Measurements from ENCODE around the gene OR6B2. TPM values are rescaled to one million over a fixed set of nuclear protein-coding genes. Genes with fewer than 3 reads are reported as not detected.

Gene OR6B2
- polyA plus RNA-seq (2013) = not detected in 2 replicates

DNA sequence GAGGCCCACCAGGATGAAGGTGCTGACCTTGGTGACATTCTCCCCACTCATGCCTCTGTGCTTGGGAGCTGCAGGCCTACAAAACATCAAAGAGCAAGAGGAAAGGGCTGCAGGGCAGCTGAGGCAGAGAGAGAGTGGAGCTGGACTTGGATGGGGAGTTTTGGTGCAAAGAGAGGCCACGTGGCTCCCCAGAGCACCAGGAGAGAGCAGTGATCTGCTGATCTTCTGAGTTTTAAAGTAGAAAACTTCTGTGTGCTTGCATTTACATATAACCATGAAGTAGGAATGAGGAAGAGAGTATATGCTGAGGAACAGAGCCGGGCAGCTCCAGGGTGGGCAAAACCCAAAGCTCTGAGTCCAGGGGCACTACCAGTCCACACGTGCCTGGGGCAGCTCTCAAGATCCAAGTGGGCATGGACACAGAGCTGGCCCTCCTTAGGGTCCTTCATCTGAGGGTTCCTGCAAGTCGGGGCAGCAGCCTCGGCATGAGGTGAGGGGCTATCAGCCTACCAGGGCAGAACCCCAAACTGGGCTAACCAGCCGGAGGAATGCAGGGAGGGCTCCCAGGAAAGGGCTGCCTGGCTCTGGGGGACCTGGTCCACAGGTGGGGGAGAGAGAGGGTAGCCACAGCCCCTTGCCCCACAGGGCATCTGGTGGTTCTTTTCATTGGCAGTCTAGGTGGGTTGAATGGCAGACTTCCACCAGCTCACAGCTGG lies at the start of gene OR6B2:
Gene OR6B2 (minus strand): TSS at position 51 of the 716 bp plus-strand sequence. CDS start 0 bp downstream, at position 51.
- Histone ChIP-seq H3K4ac (ENCODE audit: low read depth, low read length) (no peak within 1 kb of the TSS), H3K4me1 (ENCODE audit: control insufficient read depth in 1 of 2, insufficient read depth in 2 of 2, low read length in 2 of 2) (no peaks in the 10 kb centered on the region), H4K8ac (ENCODE audit: low read depth, low read length) (no peak within 1 kb of the TSS), H3K4me3 (ENCODE audit: low read depth, low read length) (no peak within 1 kb of the TSS), H4K91ac (ENCODE audit: low read depth, low read length) (no peak within 1 kb of the TSS), H3K36me3 (ENCODE audit: control insufficient read depth in 1 of 2, insufficient read depth in 2 of 2, low read length in 2 of 2) (no peaks in the 10 kb centered on the region), H3K9ac (ENCODE audit: low read length) (no peak within 1 kb of the TSS), H3K18ac (ENCODE audit: low read length) (no peak within 1 kb of the TSS), H2BK12ac (ENCODE audit: low read length) (no peak within 1 kb of the TSS), H3K14ac (ENCODE audit: low read length) (no peak within 1 kb of the TSS), H2BK120ac (ENCODE audit: insufficient read depth, low read length, poor library complexity) (no peak within 1 kb of the TSS), H2BK5ac (ENCODE audit: low read depth, low read length, poor library complexity) (no peak within 1 kb of the TSS), H3K23ac (ENCODE audit: low read length) (no peak within 1 kb of the TSS), H3K4me2 (ENCODE audit: low read length) (no peak within 1 kb of the TSS), H3K27ac (ENCODE audit: low read depth, low read length) (no peak within 1 kb of the TSS), H3K9me3 (ENCODE audit: insufficient read depth, low read depth, low read length) (no peaks in the 10 kb centered on the region), H3K27me3 (ENCODE audit: insufficient read depth, low read length) (no peaks in the 10 kb centered on the region), H3K79me1 (ENCODE audit: low read length) (peaks cover 2% of the 10 kb centered on the region), H2AFZ (ENCODE audit: insufficient read depth, low read length, poor library complexity) (no peak within 1 kb of the TSS), H4K12ac (ENCODE audit: low read depth, low read length) (no peak within 1 kb of the TSS), H2AK5ac (ENCODE audit: low read length) (no peak within 1 kb of the TSS), H3K79me2 (ENCODE audit: control insufficient read depth, insufficient read depth, low read length, poor library complexity) (peaks cover 1% of the 10 kb centered on the region)
- no peak for DNase-seq
- no CpG with 5 or more reads among the region's 6 CpGs for WGBS (ENCODE audit: extremely low coverage, insufficient coverage, insufficient read length)

DNA sequence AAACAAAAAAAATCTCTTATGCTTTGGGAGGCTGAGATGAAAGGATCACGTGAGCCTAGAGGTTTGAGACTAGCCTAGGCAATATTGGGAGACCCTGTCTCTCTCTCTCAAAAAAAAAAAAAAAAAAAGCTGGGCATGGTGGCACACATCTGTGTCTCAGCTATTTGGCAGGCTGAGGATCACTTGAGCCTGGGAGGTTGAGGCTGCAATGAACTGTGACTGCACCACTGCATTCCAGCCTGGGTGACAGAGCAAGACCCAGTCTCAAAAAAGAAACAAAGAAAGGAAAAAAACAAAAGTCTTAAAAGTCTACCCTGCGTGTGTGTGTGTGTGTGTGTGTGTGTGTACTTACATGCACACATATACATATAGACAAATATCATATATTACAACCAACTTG lies 48.4 kb upstream of the OR6B2 start:
- H3K27ac ChIP-seq (ENCODE audit: low read depth, low read length) = no peak overlapping the region
- peaks cover 0 to 1% of the 10 kb centered on the region in 2 experiments for H3K36me3 ChIP-seq (ENCODE audit: control insufficient read depth in 1 of 2, insufficient read depth in 2 of 2, low read length in 2 of 2)
- H3K4me3 ChIP-seq (ENCODE audit: low read depth, low read length) = no peak overlapping the region
- no peak overlapping the region for H2BK5ac ChIP-seq (ENCODE audit: low read depth, low read length, poor library complexity)
- no peak overlapping the region for H4K12ac ChIP-seq (ENCODE audit: low read depth, low read length)
- H4K91ac ChIP-seq (ENCODE audit: low read depth, low read length) = no peak overlapping the region
- no peak overlapping the region for H2BK12ac ChIP-seq (ENCODE audit: low read length)
- no peaks in the 10 kb centered on the region for H3K79me1 ChIP-seq (ENCODE audit: low read length)
- no peak overlapping the region for H3K23ac ChIP-seq (ENCODE audit: low read length)
- H2BK120ac ChIP-seq (ENCODE audit: insufficient read depth, low read length, poor library complexity) = no peak overlapping the region
- H3K14ac ChIP-seq (ENCODE audit: low read length) = no peak overlapping the region
- DNase-seq = no peak
- H3K4ac ChIP-seq (ENCODE audit: low read depth, low read length) = no peak overlapping the region
- H3K27me3 ChIP-seq (ENCODE audit: insufficient read depth, low read length) = no peaks in the 10 kb centered on the region
- no peak overlapping the region for H3K18ac ChIP-seq (ENCODE audit: low read length)
- no peaks in the 10 kb centered on the region for H3K4me1 ChIP-seq (ENCODE audit: control insufficient read depth in 1 of 2, insufficient read depth in 2 of 2, low read length in 2 of 2)
- WGBS (ENCODE audit: extremely low coverage, insufficient coverage, insufficient read length) = no CpG with 5 or more reads among the region's 2 CpGs
- no peak overlapping the region for H3K4me2 ChIP-seq (ENCODE audit: low read length)
- peaks cover 5% of the 10 kb centered on the region for H3K9me3 ChIP-seq (ENCODE audit: insufficient read depth, low read depth, low read length)
- no peaks in the 10 kb centered on the region for H3K79me2 ChIP-seq (ENCODE audit: control insufficient read depth, insufficient read depth, low read length, poor library complexity)
- no peak overlapping the region for H2AFZ ChIP-seq (ENCODE audit: insufficient read depth, low read length, poor library complexity)
- H4K8ac ChIP-seq (ENCODE audit: low read depth, low read length) = no peak overlapping the region
- H3K9ac ChIP-seq (ENCODE audit: low read length) = no peak overlapping the region
- no peak overlapping the region for H2AK5ac ChIP-seq (ENCODE audit: low read length)

DNA sequence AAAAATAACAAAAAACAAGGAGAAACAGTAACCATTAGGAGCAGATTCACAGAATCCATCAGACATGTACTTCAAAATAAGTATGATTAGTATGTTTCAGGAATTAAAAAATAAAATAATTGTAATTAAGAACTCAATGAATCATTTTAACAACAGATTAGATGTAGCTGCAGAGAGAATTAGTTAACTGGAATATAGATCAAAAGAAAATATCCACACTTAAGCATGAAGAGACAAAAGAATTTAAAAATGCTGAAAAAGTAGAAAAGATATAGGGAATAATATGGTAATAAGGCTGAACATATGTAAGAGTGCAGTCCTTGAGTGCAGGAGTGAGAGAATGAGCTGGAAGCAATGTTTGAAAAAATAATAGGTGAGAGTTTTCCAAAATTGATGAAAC lies 47.2 kb upstream of the OR6B2 start:
- no peak overlapping the region for H4K91ac ChIP-seq (ENCODE audit: low read depth, low read length)
- no peak overlapping the region for H2AK5ac ChIP-seq (ENCODE audit: low read length)
- no peak overlapping the region for H3K4ac ChIP-seq (ENCODE audit: low read depth, low read length)
- H3K27ac ChIP-seq (ENCODE audit: low read depth, low read length) = no peak overlapping the region
- H3K23ac ChIP-seq (ENCODE audit: low read length) = no peak overlapping the region
- no peak overlapping the region for H2BK120ac ChIP-seq (ENCODE audit: insufficient read depth, low read length, poor library complexity)
- H3K4me2 ChIP-seq (ENCODE audit: low read length) = no peak overlapping the region
- no peak overlapping the region for H2BK5ac ChIP-seq (ENCODE audit: low read depth, low read length, poor library complexity)
- no peaks in the 10 kb centered on the region for H3K4me1 ChIP-seq (ENCODE audit: control insufficient read depth in 1 of 2, insufficient read depth in 2 of 2, low read length in 2 of 2)
- no peak overlapping the region for H3K14ac ChIP-seq (ENCODE audit: low read length)
- H4K8ac ChIP-seq (ENCODE audit: low read depth, low read length) = no peak overlapping the region
- no peaks in the 10 kb centered on the region for H3K79me2 ChIP-seq (ENCODE audit: control insufficient read depth, insufficient read depth, low read length, poor library complexity)
- H3K9ac ChIP-seq (ENCODE audit: low read length) = no peak overlapping the region
- H3K9me3 ChIP-seq (ENCODE audit: insufficient read depth, low read depth, low read length) = peaks cover 6% of the 10 kb centered on the region
- H4K12ac ChIP-seq (ENCODE audit: low read depth, low read length) = no peak overlapping the region
- peaks cover 0 to 1% of the 10 kb centered on the region in 2 experiments for H3K36me3 ChIP-seq (ENCODE audit: control insufficient read depth in 1 of 2, insufficient read depth in 2 of 2, low read length in 2 of 2)
- no peak overlapping the region for H3K4me3 ChIP-seq (ENCODE audit: low read depth, low read length)
- H2AFZ ChIP-seq (ENCODE audit: insufficient read depth, low read length, poor library complexity) = no peak overlapping the region
- no peak overlapping the region for H3K18ac ChIP-seq (ENCODE audit: low read length)
- H3K79me1 ChIP-seq (ENCODE audit: low read length) = no peaks in the 10 kb centered on the region
- DNase-seq = no peak
- no peak overlapping the region for H2BK12ac ChIP-seq (ENCODE audit: low read length)
- H3K27me3 ChIP-seq (ENCODE audit: insufficient read depth, low read length) = no peaks in the 10 kb centered on the region

DNA sequence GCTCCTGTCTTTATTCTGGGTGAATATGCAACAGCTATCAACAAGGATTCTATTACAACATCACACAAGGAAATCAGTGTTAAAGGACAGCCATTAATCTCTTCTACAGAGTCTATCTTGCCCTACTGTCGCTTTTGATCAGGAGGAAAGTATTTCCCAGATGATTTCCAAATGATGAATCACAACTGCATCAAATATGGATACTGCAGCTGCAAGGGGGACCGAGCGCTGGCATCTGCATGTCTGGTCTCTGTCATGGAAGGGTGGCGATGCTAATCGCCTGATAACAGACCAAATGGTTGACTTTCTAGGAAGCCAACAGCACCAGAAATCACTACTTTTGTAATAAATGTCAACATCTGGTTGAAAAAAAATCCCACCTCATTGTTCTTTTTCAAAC lies 44.3 kb upstream of the OR6B2 start:
- H3K18ac ChIP-seq (ENCODE audit: low read length) = no peak overlapping the region
- H3K27ac ChIP-seq (ENCODE audit: low read depth, low read length) = no peak overlapping the region
- H2AFZ ChIP-seq (ENCODE audit: insufficient read depth, low read length, poor library complexity) = no peak overlapping the region
- H4K8ac ChIP-seq (ENCODE audit: low read depth, low read length) = no peak overlapping the region
- no peak overlapping the region for H4K91ac ChIP-seq (ENCODE audit: low read depth, low read length)
- H3K4me2 ChIP-seq (ENCODE audit: low read length) = no peak overlapping the region
- no peaks in the 10 kb centered on the region for H3K27me3 ChIP-seq (ENCODE audit: insufficient read depth, low read length)
- H3K23ac ChIP-seq (ENCODE audit: low read length) = no peak overlapping the region
- H3K9ac ChIP-seq (ENCODE audit: low read length) = no peak overlapping the region
- no peak overlapping the region for H3K14ac ChIP-seq (ENCODE audit: low read length)
- no peak overlapping the region for H3K4ac ChIP-seq (ENCODE audit: low read depth, low read length)
- WGBS (ENCODE audit: extremely low coverage, insufficient coverage, insufficient read length) = no CpG with 5 or more reads among the region's 5 CpGs
- no peak overlapping the region for H2AK5ac ChIP-seq (ENCODE audit: low read length)
- peaks cover 2% of the 10 kb centered on the region for H3K9me3 ChIP-seq (ENCODE audit: insufficient read depth, low read depth, low read length)
- H2BK12ac ChIP-seq (ENCODE audit: low read length) = no peak overlapping the region
- no peak overlapping the region for H4K12ac ChIP-seq (ENCODE audit: low read depth, low read length)
- H3K79me2 ChIP-seq (ENCODE audit: control insufficient read depth, insufficient read depth, low read length, poor library complexity) = no peaks in the 10 kb centered on the region
- no peak overlapping the region for H2BK120ac ChIP-seq (ENCODE audit: insufficient read depth, low read length, poor library complexity)
- no peaks in the 10 kb centered on the region for H3K36me3 ChIP-seq (ENCODE audit: control insufficient read depth in 1 of 2, insufficient read depth in 2 of 2, low read length in 2 of 2)
- H2BK5ac ChIP-seq (ENCODE audit: low read depth, low read length, poor library complexity) = no peak overlapping the region
- DNase-seq = no peak
- no peaks in the 10 kb centered on the region for H3K79me1 ChIP-seq (ENCODE audit: low read length)
- H3K4me3 ChIP-seq (ENCODE audit: low read depth, low read length) = no peak overlapping the region
- H3K4me1 ChIP-seq (ENCODE audit: control insufficient read depth in 1 of 2, insufficient read depth in 2 of 2, low read length in 2 of 2) = no peaks in the 10 kb centered on the region

Data from trophoblast cell (in vitro differentiated cells and primary cell).